Measurements from ENCODE around the gene GARS1. TPM values are rescaled to one million over a fixed set of nuclear protein-coding genes. Genes with fewer than 3 reads are reported as not detected.

The GARS1 gene
- total RNA-seq, 1 donor from 2014 or later, result 37.0 TPM

DNA sequence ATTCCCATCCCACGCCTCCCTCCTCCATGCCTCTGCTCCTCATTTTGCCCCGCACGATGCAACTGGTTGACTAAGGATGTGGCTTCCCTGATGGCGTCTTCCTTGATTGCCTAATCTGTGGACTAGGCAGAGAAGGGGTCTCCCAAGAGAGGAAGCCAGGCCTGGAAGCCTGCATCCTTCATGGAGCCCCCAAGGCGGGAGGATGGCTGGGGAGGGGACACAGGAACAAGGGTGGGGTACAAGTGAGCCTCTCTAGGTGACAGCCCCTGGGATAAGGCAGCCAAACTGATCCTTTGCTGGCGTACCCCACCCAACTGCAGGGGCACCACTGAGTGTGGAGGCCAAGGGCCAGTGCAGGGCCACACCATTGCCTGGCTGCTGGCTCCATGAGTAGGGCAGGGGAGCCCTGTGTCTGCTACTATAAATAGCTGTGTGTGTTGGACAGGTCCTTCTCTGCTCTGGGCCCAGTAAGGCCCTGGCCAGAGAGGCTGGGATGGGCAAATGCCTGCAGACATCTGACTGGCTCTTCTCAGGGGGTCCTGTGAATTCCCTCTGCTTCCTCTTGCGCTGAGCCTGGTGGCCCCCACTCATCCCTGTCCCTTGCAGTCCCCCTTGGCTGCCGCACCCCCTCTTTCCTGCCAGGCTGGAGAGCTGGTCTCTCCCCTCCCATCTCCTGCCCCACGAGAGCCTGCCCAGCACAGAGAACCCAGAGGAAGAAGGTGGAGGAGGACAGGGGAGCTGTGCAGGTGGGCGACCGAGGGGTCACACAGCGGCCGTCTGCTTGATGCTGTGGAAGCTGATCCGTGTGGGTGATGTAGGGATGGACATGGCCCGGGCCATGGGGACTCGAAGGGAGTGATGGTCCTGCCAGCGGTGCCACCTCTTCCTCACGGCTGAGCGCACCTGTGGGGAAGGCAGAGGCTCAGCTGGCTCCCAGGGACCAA lies 58.3 kb downstream of the GARS1 start:
- ATAC-seq (no peak), DNase-seq (ENCODE audit: low spot score) (peak; percentile 31)

DNA sequence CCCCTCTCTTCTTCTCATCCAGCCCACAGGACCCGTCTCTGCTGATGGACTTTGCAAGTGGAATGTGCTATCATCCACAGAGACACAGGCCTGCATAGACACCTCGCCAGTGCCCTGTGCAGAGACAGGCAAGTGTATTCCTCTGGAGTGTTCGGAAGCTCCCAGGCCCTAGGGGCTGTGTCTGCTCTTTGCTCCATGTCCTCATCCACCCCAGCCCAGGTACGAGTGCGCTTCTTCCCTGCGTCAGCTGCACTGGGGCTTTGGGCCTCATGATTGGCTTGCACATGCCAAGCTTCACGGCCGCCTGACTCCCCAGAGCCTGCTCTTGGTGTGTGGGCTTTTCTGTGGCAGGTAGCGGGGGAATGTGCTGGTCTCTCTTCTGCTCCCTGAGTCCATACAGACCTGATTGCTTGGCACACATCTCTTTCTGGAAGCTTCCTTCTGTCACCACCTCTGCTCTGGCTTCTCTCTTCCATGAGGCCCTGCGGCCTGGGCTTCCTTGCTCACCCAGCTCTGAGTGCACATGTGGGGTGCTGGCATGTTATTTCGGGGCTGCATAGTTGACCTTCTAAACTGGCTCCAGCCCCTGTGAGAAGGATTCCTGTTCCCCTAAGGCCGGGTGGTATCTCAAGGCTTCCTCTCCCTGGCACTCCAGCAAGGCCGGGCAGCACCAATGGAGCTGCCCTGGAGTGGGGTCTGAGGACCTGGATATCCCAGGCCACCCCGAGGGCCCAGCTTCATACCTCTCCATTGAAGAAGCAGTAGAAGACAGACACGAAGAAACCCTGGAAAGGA lies 59.8 kb downstream of the GARS1 start:
- ATAC-seq (no peak), DNase-seq (ENCODE audit: low spot score) (no peak)

DNA sequence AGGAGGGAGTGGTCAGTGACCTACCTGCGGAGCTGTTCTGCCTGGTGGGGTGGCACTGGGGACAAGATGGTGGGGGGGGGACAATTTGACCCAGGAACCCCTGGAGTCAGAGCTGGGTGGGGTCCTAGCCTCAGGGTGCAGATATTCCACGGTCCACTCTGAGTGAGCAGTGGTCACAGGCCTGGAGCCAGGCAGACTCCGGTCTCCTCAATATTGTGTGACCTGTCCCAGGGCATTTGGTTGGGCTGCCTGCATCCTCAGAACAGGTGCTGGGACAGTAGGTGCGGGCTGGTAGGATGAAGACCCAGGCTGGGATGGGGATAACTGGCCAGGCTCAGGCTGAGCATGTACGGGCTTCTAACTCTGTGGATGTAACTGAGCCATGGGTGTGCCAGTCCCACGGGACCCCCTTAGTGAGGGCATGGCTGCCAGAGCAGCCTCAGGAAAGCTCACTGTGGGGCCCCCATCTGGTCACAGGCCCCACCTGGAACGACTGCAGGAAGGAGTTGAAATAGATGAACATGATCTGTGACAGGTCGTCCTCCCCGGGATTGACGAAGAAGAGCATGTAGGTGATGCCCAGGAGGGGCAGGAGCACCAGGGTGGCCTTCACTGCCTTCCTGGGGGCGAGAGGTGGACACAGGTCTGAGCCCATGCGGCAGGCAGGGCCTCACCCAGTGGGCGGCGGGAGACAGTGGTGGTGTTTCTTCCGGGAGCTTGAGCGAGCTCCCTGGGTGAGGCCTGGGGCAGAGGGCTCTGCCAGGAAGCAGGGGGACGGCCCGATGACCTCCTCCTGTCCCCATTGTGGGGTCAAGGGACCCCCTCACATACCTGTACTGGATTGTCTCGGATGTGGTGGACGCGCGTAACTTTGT lies 60.7 kb downstream of the GARS1 start:
- DNase-seq (ENCODE audit: low spot score), result no peak
- ATAC-seq, result no peak

DNA sequence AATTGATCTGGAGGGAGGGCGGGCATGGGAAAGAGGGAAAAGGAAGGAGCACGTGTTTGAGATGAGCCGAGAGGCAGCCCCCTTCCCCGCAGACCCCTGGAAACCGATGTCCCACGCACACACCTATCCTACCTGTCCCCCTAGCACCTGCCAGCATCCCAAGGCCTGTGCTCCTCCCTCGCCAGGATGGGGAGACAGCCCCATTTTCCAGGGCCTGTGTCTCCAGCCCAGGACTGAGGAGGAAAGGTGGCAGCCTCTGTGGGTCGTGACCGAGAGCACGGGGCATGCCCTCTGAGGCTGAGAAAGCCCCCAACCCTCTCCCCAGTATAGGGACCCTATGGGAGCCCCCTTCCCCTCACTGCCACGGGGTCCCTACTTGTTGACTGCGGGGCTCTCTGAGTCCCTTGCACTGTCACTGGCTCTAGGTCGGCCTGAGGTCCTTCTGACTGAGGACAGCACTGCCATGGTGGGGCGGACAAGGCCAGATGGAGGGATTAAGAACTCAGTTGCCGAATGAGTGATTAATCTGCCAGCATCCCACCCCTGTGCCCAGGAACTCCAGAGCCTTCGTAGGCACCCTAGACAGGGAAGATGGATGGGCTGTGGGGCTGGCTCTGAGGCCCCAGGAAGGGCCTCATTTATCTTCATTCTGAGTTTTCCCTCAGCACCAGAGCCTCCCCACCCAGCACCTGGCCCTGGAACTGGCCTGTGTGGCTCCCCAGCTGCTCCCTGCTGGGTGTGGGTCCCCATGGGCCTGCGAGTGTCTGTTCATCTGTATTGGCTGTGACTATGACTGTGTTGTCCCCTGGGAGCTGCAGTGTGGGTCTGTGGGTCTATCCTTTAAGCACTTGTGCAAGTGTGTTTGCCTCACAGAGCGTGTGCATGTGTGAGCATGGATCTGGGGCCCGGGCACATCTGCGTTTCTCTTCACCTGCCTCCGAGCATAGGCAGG lies 61.6 kb downstream of the GARS1 start:
- ATAC-seq, result no peak
- no peak for DNase-seq (ENCODE audit: low spot score)

DNA sequence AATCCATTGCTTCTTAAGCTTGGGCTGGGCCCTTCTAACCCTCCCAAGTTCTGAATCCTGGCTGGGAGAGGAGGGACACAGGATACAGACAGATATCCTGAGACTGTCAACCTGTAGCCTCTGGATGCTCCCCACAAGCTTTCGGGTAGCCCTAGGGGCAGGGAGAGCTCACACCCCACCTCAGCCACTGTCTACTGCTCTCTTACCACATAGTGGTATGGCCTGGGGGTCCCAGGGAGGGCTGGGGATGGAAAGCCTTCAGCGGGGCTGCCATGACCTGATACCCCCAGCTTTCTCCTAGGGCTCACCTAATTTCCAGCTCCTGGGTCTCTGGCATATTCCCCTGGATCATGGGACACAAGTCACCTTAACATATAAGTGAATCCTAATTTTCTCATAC lies 62.5 kb downstream of the GARS1 start:
- ATAC-seq, result no peak
- DNase-seq (ENCODE audit: low spot score), result no peak

DNA sequence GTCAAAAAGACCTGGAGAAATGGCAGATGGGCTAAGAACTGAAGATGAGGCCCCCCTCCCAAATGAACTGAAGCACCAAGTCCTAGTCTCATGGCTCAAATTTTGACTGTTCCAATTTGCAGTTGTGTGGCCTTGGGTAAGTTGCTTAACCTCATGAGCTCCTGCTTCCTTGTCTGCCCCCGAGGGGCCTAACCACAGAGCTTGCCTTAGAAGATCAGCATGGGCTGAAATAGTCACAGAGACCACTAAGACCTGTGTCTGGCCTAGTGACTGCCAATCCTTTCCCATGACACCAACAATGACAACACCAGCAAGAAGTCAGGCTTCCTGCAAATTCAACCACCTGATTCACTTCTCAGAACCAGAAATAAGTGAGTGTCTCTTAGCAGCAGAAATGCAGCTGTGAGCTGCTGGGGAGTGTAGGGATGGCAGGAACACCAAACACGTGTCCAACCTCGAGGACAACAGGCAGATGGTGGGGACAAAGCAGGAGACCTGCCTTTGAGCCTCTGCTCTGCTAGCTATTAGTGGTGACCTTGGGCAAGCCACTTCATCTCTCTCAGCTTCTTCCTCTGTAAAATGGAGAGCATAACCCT lies 63.9 kb downstream of the GARS1 start:
- no peak for DNase-seq (ENCODE audit: low spot score)
- no peak for ATAC-seq

DNA sequence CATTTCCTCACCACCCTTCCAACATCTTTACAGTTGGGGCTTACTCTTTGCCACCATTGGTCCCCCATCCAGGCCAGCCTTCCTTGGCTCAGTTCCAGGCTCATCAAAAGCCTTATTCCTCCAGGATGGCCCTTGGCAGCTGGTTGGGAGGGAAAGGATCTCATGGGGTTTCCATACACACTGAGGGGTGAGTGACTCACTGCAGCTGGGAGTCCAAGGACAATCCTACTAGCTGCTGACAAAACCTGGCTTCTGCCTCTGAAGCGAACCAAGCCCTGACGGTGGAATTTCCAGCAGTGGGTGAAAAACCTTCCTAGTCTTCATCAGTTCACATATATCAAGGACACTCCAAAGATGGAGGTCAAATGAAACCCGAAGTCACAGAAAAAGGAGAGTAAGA lies 64.6 kb downstream of the GARS1 start:
- no peak for DNase-seq (ENCODE audit: low spot score)
- no peak for ATAC-seq

DNA sequence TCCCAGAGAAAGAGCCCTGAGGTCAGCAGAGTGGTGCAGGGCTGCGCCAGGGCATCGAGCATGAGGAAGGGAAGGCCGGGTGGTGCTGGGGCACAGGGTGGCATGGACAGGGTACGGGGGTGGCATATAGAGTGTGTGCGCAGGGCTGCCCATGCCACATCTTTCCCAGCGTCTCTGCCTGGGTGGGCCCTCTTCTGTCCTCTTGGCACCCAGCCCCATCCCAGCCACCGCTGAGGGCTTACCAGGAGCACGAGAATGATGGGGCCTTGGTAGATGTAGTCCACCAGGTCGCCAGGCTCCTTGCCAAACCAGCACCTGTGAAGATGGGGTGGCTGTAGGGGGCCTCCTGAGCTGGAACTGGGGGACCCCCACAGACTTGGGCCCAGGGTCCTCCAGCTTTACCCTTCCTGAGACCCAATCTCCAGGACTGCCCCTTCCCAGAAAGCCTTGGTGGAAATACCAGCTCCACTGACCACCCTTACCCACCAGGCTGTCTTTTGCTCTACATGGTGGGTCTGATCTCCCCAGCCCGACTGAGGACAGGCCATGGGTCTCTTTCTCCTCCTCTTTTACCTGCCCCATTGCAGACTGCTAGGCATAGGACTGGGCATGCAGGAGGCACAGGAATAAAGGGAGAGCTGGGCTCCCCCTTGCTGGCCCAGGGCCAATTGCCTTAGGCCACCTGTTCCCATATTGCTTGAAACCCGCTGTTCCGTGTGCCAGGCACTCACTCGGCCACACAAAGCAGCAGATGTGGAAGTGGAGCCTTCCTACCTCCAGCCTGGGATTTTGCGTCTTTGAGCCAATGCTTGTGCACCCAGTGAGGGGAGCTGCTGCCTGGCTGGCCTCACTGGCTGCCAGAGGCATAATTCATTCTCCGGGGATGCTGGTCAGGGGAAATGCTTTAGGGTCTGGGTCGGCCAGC lies 65.9 kb downstream of the GARS1 start:
- DNase-seq (ENCODE audit: low spot score) (no peak), ATAC-seq (no peak)

DNA sequence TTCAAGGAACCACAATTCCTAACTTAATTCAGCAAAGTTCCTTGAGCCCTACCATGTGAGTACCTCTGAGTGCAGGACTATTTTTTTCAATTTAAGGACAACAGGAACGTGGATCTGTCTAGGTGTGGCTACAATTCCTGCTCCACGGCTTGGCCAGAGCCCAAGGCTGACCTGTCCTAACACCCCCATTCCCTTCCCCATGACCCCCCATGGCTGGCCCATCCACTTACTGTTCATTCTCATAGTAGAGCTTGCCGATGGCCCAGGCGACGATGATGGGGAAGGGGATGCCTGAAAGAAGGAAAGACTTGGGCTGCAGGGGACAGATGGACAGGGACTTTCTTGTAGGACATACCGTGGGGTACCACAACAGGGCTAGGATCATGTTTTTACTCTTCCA lies 67.2 kb downstream of the GARS1 start:
- ATAC-seq, result no peak
- DNase-seq (ENCODE audit: low spot score), result no peak

DNA sequence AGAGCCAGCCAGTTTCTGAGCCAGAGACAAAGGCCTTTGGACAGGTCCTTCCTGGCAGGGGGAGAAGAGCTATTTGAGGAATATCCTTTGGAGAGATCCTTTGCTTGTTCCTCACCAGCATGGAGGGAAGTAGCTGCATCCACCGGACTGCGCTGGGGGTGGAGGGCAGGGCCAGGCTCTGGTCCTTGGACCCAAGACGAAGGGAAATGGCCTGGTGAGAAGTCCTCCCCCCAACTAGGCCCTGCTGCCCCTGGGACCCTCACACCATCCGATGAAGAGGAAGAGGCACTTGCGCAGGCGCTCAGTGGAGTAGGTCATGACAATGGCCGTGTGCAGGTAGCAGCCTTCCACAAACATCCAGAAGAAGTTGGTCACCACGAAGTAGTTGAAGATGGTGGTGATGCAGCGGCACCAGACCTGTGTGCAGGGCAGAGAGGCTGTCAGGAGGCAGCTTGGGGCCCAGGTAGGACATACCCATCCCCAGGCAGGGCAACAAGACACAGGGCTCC lies 67.8 kb downstream of the GARS1 start:
- DNase-seq (ENCODE audit: low spot score) (no peak), ATAC-seq (no peak)

DNA sequence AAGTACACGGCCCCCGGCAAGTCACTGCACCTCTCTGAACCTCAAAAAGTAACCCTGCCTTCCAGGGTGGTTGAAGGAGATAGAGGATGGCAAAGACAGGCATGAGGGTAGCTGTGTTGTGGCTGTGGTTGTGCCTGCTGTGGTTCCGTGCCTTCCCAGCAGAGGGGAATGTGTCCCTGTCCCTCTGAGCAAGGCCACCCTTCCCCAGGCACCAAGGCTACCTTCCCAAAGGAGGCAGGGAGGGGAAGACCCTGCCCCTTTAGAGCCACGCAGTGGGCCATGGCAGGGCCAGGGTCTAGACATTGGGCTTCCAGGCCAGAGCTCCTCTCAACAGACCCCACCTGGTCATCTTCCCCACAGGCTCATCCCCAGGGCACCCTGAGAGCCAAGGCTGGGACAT lies 68.7 kb downstream of the GARS1 start:
- DNase-seq (ENCODE audit: low spot score) (no peak), ATAC-seq (no peak)

DNA sequence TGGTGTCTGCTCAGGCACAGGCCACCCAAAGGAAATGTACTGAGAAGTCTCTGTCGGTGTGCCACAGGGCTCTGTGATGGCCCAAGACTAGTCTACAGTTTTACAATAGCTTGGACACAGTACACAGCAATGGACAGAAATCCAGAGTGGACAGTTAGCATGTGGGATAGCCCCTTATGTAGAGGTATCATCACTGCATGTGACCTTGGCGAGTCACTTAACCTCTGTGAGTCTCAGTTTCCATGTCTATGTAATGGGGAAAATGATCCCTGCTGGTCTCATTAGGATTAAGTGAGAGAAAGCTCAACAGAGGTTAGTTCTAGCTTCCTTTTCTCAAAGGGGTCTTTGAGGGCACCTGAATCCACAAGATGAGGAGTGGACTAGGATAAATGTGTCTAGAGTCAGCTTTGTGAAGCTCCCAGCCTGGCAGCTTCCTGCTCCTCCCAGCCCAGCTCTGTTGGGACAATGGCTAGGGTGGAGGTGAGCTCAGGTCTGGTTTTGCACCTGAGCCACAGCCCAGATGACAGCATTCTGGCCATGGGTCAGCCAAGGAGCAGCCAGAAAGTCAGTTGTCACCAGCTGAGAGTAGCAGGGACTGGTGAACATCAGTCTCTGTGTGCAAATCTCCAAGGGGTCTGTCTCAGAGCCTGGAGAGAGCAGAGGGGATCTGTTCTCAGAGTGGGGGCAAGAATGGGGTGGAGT lies 69.7 kb downstream of the GARS1 start:
- no peak for ATAC-seq
- DNase-seq (ENCODE audit: low spot score), result no peak

DNA sequence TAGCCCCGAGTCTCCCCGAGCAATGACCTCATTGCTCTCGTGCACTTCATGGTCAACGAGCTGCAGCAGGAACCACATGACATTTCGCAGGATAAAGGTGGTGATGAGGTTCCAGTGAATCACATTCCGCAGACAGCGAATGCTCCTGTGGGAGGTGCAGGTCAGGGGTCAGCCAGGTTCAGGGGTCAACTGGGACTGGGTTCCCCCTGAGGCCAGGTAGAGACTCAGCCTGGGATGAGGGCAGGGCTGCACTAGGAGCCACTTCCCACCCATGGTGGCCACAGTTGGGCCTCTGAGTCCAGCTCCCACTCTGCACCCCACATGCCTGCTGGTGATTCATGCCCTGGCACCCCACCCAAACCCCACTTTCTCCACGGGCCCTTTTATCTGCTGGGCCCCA lies 70.4 kb downstream of the GARS1 start:
- ATAC-seq (no peak), DNase-seq (ENCODE audit: low spot score) (no peak)

DNA sequence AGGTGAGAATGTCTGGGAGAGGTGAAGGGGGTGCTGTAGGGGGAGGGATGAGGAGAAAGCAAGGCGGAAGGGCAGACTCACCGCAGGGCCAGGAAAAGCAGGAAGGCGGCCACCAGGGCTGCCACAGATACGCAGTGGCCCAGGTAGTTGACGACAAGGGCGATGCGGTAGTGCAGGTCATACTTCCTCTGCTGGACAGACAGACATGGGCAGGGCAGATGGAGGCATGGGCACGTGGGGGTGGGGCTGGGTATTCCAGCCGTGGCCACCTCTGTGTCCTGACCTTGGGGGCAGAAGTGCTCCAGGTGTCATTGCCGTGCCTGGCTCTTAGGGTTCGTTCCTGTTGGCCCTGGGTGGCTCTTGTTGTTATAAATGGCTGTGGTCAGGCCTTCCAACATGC lies 70.8 kb downstream of the GARS1 start:
- no peak for DNase-seq (ENCODE audit: low spot score)
- no peak for ATAC-seq

DNA sequence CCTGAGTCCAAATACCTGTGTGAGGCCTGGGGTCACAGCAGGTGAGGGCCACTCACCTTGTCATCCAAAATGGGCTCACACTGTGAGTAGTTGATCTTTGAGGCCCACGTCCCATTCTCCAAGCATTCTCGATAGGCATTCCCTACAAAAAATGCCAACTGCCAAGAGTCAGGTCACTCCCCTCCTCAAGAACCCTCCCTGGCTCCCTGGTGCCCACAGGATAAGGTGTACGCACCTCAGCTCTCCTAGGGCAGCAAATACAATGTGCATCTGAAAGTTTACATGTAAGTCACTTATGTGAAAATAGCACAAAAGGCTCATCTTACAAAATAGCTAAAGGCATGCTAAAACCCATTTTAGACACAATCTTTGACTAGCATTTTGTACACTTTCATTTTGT lies 72.5 kb downstream of the GARS1 start:
- ATAC-seq (no peak), DNase-seq (ENCODE audit: low spot score) (no peak)

DNA sequence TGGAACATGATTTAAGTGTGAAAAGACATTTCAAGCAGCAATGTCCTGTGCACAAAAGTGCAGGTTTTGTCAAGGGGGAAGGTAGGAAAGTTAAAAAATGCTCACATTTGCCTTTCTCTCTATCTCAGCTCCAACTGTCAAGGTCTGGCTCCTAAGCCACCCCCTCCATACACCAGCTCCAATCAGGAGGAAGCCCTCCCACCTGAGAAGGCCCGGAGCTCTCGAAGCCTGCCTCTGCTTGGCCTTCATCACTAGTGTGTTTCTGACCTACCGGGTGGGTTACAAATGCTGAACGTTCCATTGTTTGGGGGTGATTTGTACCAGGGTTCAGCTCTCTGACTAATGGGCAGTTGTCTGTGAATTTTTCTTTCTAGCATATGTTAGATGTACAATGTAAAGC lies 73.4 kb downstream of the GARS1 start:
- ATAC-seq, result no peak
- no peak for DNase-seq (ENCODE audit: low spot score)

DNA sequence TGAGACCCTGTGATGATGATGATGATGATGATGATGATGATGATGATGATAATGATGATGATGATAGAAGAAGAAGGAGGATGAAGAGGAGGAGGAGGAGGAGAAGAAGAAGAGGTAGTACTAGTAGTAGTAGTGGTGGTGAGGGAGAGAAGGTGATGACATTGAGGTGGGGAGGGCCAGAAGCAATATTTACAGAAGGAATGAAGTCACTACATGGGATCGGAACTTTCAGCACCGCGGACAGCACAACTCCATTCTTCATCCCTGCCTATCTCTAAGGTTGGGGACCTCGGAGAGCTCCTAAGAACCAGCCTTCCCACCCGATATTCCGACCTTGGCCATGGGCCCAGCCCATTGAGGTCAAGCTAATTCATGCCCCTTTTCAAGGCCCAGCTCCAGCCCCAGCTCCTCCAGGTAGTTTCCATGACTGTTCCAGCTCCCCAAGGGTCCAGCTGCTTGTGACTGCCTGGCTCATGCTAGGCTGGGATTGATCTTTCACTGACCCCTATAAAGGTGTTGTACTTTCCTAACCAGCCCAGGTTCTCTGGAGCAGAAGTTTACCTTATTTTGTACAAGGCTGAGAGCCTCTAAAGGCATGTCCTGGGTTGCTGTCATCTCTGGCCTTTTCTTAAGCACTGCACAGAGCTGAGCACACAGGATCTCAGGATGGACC lies 77.3 kb downstream of the GARS1 start:
- peak; percentile 55 for ATAC-seq
- DNase-seq (ENCODE audit: low spot score), result no peak

Measured in left lobe of liver (tissue), 2 donors.